HG02610 (cell line): ENCODE measurements around the gene ATP6V1F.

Experiments
- ATAC-seq: cut with Tn5 transposase; IDR thresholded peaks from one replicate; pipeline ENCODE4 v1.9.1; 2021; ENCODE audit warnings: mild to moderate bottlenecking, moderate library complexity; ENCODE audit not compliant: unreplicated experiment

Gene ATP6V1F

GRCh38 chr7:128881458-128882125 lies 18.9 kb downstream of the ATP6V1F start:
- ATAC-seq, result no peak

GRCh38 chr7:128882134-128882533 lies 19.5 kb downstream of the ATP6V1F start:
- no peak for ATAC-seq

- ATAC-seq, result peak; percentile 72
These were observed 21.2 kb downstream of the ATP6V1F start for GRCh38 chr7:128883622-128884448.

- ATAC-seq, result no peak
These were observed 22.1 kb downstream of the ATP6V1F start for GRCh38 chr7:128884561-128885369.

GRCh38 chr7:128885370-128886187 lies 22.9 kb downstream of the ATP6V1F start:
- no peak for ATAC-seq

- no peak for ATAC-seq
These were observed 23.9 kb downstream of the ATP6V1F start for GRCh38 chr7:128886391-128887168.

- no peak for ATAC-seq
These were observed 24.7 kb downstream of the ATP6V1F start for GRCh38 chr7:128887169-128888038.

GRCh38 chr7:128888039-128888755 lies 25.5 kb downstream of the ATP6V1F start:
- no peak for ATAC-seq

GRCh38 chr7:128888756-128889095 lies 26.1 kb downstream of the ATP6V1F start:
- no peak for ATAC-seq

- ATAC-seq, result no peak
These were observed 26.5 kb downstream of the ATP6V1F start for GRCh38 chr7:128889121-128889520.

GRCh38 chr7:128890306-128891109 lies 27.9 kb downstream of the ATP6V1F start:
- no peak for ATAC-seq

- ATAC-seq, result no peak
These were observed 28.7 kb downstream of the ATP6V1F start for GRCh38 chr7:128891110-128891941.

GRCh38 chr7:128891942-128892269 lies 29.2 kb downstream of the ATP6V1F start:
- no peak for ATAC-seq

- no peak for ATAC-seq
These were observed 30.0 kb downstream of the ATP6V1F start for GRCh38 chr7:128892521-128893250.

GRCh38 chr7:128893251-128894100 lies 30.8 kb downstream of the ATP6V1F start:
- ATAC-seq, result no peak
